Erythroblast (primary cell): Measurements from ENCODE around the gene B4GALT6.

Source experiments
- GATA1 ChIP-seq: IDR thresholded peaks from 2 replicates; pipeline ENCODE4 v1.6.1; 2011; ENCODE audit warnings: low read depth, mild to moderate bottlenecking, control low read depth, low read length, moderate library complexity
- POLR2A ChIP-seq: IDR thresholded peaks from 2 replicates; pipeline ENCODE4 v1.6.1; 2011; ENCODE audit warnings: mild to moderate bottlenecking, low read length

DNA sequence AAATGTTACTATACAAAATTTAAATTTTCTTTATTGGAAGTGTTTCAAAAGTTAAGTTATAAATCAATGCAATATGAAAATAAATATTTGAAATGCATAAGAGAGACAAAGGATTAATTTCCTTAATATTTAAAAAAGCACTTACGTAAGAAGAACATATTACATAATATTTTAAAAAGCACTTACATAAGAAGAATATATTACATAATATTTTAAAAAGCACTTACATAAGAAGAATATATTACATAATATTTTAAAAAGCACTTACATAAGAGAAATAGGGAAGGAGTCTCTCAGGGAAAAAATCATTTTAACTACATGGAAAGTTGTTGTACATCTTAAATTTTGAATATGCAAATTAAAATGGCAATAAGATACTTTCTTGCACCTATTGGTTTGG is 17.4 kb upstream of the B4GALT6 start:
- TF ChIP-seq POLR2A (no peak), GATA1 (no peak)
